HFF-Myc (cell line): ENCODE data around the gene RPL7L1.

Experiments used
- DNase-seq: peaks from one replicate; pipeline ENCODE4 v3.0.0-alpha.2; 2011; ENCODE audit warnings: low read depth; ENCODE audit errors: extremely low read depth
- H3K4me3 ChIP-seq: replicated peaks from 2 replicates; pipeline ENCODE4 v1.5.1; 2011; ENCODE audit warnings: low read depth, mild to moderate bottlenecking, control low read depth, low read length
- TF ChIP-seq, protein P1 (sequence below): IDR thresholded peaks from 2 replicates; pipeline ENCODE4 v1.5.1; 2012; ENCODE audit warnings: mild to moderate bottlenecking, low read depth, low read length, control low read depth; ENCODE audit errors: missing control alignments

The RPL7L1 gene

DNA sequence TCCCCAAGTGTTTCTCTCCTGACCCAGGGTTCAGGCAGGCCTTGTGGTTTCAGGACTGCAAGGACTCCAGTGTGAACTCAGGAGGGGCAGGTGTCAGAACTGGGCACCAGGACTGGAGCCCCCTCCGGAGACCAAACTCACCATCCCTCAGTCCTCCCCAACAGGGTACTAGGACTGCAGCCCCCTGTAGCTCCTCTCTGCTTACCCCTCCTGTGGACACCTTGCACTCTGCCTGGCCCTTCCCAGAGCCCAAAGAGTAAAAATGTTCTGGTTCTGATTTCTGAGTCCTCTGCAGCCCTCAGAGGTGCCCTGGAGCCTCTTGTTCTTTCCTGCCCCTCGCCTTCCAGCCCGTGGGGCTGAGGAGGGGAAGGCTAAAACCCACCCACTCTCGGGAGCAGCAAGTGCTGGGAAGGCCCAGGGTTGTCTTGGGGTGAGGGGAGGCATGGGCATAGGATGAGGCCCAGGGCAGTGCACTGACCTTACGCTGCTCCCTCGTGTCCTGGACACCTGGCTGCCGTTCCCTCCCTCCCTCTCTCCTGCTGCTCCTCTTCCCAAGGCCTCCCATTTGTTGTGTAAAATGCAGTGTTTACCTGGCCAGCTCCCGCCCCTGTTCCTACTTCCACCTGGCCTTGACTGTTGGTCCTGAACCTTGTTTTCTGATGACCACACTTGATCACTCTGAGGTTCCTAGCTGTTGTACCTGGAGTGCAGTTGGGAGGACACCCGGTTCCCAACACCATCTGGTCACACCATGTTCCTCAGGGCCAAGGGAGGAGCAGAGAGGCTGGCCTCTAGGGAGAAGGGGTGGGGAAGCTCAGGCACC is 59.8 kb downstream of the RPL7L1 start:
- no peak overlapping the region for H3K4me3 ChIP-seq
- TF ChIP-seq, protein P1, sequence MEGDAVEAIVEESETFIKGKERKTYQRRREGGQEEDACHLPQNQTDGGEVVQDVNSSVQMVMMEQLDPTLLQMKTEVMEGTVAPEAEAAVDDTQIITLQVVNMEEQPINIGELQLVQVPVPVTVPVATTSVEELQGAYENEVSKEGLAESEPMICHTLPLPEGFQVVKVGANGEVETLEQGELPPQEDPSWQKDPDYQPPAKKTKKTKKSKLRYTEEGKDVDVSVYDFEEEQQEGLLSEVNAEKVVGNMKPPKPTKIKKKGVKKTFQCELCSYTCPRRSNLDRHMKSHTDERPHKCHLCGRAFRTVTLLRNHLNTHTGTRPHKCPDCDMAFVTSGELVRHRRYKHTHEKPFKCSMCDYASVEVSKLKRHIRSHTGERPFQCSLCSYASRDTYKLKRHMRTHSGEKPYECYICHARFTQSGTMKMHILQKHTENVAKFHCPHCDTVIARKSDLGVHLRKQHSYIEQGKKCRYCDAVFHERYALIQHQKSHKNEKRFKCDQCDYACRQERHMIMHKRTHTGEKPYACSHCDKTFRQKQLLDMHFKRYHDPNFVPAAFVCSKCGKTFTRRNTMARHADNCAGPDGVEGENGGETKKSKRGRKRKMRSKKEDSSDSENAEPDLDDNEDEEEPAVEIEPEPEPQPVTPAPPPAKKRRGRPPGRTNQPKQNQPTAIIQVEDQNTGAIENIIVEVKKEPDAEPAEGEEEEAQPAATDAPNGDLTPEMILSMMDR = no peak

More for the DNA sequence above, 59.8 kb downstream of the RPL7L1 start:
- DNase-seq = no peak
